Measurements from ENCODE around the gene PARP9.
A peak's percentile ranks its signal among the peaks of the same experiment; 100 is the strongest.
"Not testable (repeated sequence)": the region's sequence is repeated elsewhere in the genome, so short reads cannot be mapped to it uniquely, and the experiment has no call there.

The PARP9 gene

GRCh38 chr3:122520861-122521260 lies 43.2 kb downstream of the PARP9 start:
- DNase-seq (ENCODE audit: low spot score), result no peak

DNA sequence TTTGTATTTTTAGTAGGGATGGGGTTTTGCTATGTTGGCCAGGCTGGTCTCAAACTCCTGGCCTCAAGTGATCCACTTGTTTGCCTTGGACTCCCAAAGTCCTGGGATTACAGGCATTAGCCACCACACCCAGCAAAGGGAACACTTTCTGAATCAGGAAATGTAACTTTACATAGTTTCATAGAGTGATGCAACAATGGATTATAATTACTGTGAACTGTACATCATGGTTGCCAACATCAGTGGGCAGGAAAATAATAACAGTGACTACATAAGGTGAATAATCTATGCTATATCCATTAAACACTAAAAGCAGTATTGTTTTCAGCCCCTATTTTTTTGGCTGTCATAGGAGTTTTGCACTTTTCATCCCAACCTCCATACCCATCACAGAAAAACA lies 44.4 kb downstream of the PARP9 start:
- peak; percentile 28 for DNase-seq (ENCODE audit: low spot score)

DNA sequence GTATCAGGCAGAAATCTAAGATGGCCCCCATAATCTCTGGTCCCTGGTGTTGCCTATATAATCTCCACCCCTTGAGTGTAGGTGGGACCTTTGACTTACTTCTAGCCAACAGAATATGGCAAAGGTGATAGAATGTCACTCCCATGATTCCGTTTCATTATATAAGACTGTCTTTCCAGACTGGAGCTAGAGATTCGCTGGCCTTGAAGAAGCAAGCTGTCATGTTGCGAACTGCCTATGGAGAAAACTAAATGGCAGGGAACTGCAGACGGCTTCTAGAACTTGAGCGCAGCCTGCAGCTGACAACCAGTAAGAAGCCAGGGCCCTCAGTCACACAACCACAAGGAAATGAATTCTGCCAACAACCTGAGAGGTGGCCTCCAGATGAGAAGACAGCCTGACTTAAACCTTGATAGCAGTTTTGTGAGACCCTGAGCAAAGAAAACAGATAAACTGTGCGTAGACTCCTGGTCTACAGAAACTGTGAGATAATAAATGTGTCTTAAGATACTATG lies 47.2 kb downstream of the PARP9 start:
- DNase-seq (ENCODE audit: low spot score), result no peak

GRCh38 chr3:122515870-122516269 lies 48.2 kb downstream of the PARP9 start:
- no peak for DNase-seq (ENCODE audit: low spot score)

GRCh38 chr3:122515020-122515468 lies 49.1 kb downstream of the PARP9 start:
- DNase-seq (ENCODE audit: low spot score), result no peak

DNA sequence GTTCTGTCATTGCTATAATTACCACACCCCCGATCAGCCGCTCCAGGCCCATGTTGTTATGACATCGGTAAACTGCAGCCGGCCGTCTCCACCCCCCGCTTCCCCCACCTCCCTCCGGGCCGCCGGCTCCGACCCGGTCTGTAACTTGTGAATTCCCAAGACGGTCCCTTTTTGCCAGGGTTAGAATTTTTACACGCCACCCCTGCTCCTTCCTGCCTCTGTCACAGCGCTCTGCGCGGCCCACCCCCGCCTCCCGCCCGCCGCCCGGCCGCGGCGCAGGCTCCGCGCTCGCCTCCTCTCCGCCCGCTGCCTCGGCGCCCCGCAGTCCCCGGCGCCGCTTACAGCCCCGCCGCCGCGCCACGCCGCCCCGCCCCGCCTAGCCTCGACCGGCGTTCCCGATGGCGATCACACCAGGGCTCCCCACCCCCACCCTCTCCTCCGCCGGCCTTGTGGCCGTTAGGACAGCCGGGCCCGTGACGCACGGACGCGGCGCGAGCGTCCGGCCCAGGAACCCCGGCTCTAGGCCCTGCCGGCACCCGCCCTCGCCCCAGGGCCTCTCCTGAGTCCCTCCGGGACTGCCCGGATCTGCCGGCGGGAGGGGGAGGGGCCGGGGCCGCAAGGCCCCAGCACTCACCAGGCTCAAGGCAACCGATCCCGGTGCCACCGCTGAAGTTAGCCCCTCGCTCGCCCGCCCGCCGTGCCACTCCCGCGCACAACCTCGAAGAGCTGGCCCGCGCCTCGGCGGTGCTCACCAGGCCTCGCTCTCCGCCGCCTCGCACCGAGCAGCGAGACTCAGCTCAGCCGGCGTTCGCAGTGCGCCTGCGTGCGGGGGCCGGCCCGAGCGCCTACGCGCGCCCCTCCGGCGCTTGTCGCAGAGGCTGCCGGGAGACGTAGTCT lies 49.7 kb downstream of the PARP9 start, which contains the start of gene KPNA1:
KPNA1 (minus strand) TSS at position 817 of the 897 bp plus-strand sequence. CDS start 18,374 bp downstream, outside the sequence.
- peak; percentile 90 for DNase-seq (ENCODE audit: low spot score)

DNA sequence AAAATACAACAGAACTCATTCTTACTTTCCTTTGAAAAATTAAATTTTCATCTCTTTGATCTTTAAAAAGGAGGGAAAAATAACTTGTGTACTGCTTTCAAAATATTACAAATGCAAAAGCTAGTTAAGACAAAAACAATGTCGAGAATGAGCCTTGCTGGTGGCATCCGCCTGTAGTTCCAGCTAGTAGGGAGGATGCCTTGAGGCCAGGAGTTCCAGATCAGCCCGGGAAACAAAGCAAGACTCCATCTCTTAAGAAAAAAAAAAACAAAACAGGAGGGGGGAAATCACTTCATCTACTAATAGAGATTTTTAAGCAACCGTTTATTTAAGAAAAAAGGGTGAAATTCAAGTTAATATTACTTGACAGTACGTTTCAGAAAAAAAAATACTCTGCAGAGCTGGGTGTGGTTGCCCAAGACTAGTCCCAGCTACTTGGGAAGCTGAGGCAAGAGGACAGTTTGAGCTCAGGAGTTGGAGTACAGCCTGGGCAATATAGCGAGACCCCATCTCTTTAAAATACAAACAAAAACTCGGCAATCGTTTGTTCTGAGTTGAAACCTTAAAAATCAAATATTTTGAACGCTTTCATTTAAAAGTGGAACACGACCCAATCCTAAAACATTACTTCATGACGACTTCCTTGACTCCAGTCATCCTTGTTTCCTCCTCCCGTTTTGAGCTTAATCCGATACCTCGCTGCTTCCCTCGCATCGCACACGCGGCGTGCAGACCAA lies 50.5 kb downstream of the PARP9 start:
- DNase-seq (ENCODE audit: low spot score), result peak; percentile 86

DNA sequence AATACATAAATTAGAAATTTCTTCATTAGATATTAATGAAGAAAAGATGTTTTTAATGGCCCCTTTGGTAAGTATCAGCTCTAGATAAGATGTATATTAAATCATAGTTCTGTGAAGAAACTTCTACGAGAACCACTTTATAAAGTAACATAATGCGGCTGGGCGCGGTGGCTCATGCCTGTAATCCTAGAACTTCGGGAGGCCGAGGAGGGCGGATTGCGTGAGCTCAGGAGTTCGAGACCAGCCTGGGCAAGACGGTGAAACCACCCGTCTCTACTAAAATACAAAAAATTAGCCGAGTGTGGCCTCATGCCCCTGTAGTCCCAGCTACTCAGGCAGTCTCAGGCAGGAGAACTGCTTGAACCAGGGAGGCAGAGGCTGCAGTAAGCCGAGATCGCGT lies 51.8 kb downstream of the PARP9 start:
- no peak for DNase-seq (ENCODE audit: low spot score)

DNA sequence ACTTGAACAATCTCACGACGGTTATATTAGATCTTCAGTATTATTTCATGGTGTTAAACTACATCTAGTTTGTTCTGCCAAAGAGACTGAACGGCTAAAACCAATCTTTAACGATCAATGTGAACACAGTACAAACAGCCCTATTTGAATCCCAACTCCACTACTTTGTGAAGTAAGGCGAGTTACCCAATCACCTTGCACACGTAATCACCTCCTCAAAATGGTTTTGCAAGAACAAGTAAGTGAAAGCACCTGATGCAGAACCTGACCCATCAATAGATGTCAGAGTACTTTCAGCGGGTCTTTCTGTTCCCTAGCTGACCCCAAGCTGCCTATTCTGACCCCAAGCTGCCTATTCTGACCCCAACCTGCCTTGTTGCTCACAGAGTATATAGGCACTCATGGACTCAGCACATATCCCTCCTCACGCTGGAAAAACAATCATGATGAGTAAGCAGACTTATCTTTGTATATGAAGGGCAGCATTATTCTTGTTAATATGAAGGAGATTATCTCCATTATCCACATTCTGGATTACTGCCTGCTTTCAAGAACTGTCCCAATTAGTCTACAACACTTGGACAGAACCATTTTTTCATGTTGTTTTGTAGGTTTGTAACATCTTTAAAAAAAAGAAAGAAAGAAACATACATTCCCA lies 53.1 kb downstream of the PARP9 start:
- DNase-seq (ENCODE audit: low spot score), result no peak

GRCh38 chr3:122508944-122509343 lies 55.2 kb downstream of the PARP9 start:
- DNase-seq (ENCODE audit: low spot score), result not testable (repeated sequence)

- DNase-seq (ENCODE audit: low spot score), result no peak
These were observed 55.8 kb downstream of the PARP9 start for GRCh38 chr3:122508135-122508914.

- DNase-seq (ENCODE audit: low spot score), result no peak
These were observed 57.6 kb downstream of the PARP9 start for GRCh38 chr3:122506450-122506849.

DNA sequence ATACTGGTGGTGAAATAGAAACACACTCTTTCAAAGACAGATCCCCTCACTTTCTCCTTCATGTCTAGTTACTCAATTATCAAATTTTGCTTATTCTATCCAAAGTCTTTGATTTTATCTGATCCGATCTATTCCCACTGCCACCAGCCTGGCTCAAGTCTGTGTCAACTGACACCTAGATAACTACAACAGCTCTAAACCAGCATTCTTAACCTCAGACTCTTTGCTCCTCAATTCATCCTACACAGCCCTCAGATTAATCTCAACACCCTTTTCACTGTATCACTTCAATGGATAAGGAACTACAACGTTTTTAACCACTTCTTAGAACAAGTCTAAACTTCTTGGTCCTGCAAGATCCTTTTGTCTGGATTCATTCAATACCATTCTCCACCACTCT lies 58.4 kb downstream of the PARP9 start:
- DNase-seq (ENCODE audit: low spot score), result no peak

DNA sequence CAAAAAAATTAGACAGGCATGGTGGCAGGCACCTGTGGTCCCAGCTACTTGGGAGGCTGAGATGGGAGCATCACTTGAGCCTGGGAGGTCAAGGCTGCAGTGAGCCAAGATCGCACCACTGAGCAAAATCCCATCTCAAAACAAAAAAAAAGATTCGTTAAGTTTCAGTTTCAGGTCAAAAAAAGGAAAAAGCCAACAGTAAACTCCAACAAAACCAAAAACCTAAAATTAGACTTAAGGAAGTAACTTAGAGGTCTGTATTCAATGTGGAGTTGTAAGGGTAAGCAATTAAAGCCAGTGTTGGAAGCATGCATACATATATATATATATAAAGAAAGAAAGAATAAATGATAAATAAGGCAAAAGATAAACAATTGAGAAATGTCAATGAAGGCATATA lies 61.2 kb downstream of the PARP9 start:
- no peak for DNase-seq (ENCODE audit: low spot score)

DNA sequence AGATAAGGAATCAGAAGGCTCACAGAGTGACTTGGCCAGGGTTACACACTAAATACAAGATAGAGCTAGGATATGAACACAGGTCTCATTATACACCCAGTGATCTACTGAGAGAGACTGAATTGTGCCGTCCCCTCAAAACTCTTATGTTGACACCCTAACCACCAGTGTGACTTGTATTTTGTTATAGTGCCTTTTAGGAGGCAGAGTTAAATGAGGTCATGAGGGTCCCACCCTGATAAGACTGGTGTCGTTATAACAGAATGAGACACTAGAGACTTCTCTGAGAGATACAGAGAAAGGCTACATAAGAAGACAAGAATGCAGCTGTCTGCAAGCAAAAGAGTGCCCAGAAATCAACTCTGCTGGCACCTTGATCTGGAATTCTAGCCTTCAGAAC lies 62.0 kb downstream of the PARP9 start:
- DNase-seq (ENCODE audit: low spot score), result no peak

DNA sequence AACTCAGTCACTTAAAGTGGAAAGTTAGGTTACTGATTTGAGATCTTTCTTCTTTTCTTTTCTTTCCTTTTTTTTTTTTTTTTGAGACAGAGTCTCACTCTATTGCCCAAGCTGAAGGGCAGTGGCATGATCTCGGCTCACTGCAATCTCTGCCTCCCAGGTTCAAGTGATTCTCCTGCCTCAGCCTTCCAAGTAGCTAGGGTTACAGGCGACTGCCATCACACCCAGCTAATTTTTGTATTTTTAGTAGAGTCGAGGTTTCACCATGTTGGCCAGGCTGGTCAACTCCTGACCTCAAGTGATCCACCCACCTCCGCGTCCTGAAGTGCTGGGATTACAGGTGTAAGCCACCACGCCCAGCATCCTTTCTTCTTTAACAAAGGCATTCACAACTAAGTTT lies 63.1 kb downstream of the PARP9 start:
- DNase-seq (ENCODE audit: low spot score), result not testable (repeated sequence)

GRCh38 chr3:122498152-122498551 lies 65.9 kb downstream of the PARP9 start:
- DNase-seq (ENCODE audit: low spot score), result no peak

DNA sequence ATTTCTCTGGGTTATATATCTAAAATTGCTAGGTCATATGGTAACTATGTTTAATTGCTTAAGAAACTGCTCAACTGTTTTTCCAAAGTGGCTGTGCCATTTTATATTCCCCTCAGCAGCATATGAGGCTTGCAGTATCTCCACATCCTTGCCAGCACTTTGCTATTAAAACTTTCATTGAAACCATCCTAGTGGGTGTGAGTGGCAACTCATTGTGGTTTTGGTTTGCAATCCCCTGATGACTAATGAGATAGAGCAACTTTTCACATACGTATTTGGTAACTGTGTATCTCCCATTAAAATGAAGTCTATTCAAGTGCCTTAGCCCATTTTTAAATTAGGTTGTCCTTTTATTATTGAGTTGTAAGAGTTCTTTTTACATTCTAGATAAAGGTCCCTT lies 66.7 kb downstream of the PARP9 start:
- DNase-seq (ENCODE audit: low spot score), result peak; percentile 83

GRCh38 chr3:122496508-122496907 lies 67.6 kb downstream of the PARP9 start:
- DNase-seq (ENCODE audit: low spot score), result no peak

- no peak for DNase-seq (ENCODE audit: low spot score)
These were observed 70.8 kb downstream of the PARP9 start for GRCh38 chr3:122493296-122493695.

- no peak for DNase-seq (ENCODE audit: low spot score)
These were observed 75.7 kb downstream of the PARP9 start for GRCh38 chr3:122488262-122488973.
